C4-2B (cell line): Measurements from ENCODE around the gene SEMA3D.

Source experiments
- ZFX ChIP-seq: fragments of 450-650 bp; IDR thresholded peaks from 2 replicates; pipeline ENCODE4 v1.6.1; 2017
- TF ChIP-seq, protein P1 (sequence below): fragments of 450-650 bp; conservative IDR thresholded peaks from 2 replicates; pipeline ENCODE4 v1.5.1; 2017; ENCODE audit warnings: mild to moderate bottlenecking

DNA sequence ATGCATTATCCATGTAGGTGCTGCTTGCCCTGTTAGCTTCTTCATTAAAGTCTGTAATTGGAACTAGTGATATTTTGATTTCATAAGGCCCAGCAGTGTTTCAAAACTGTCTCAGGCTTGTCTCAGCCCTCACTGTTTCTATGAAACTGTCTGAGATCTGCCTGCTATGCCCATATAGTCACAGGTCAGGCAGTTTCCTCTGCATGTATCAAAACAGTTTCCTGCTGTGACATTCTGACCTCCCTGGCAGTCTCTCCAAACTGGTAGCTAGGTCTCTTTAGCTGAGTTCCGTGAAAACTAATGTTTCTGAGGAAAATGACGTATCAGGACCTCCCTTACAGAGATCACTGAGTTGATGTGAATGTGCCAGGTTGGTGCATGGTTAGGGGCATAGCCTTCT, 18.9 kb upstream of the SEMA3D start:
- TF ChIP-seq, protein P1, sequence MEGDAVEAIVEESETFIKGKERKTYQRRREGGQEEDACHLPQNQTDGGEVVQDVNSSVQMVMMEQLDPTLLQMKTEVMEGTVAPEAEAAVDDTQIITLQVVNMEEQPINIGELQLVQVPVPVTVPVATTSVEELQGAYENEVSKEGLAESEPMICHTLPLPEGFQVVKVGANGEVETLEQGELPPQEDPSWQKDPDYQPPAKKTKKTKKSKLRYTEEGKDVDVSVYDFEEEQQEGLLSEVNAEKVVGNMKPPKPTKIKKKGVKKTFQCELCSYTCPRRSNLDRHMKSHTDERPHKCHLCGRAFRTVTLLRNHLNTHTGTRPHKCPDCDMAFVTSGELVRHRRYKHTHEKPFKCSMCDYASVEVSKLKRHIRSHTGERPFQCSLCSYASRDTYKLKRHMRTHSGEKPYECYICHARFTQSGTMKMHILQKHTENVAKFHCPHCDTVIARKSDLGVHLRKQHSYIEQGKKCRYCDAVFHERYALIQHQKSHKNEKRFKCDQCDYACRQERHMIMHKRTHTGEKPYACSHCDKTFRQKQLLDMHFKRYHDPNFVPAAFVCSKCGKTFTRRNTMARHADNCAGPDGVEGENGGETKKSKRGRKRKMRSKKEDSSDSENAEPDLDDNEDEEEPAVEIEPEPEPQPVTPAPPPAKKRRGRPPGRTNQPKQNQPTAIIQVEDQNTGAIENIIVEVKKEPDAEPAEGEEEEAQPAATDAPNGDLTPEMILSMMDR, result no peak
- TF ChIP-seq ZFX, result no peak
